Loucy (cell line): ENCODE results near the gene ASPDH.

Source experiments
- CTCF ChIP-seq: fragments of 200-600 bp; sonication (generic); conservative IDR thresholded peaks from 2 replicates; pipeline ENCODE4 v1.5.1; 2014; ENCODE audit warnings: mild to moderate bottlenecking, antibody characterized with exemption, low read length
- EZH2phosphoT487 ChIP-seq: fragments of 200-600 bp; IDR thresholded peaks from 2 replicates; pipeline ENCODE4 v1.6.1; 2018; ENCODE audit warnings: antibody characterized with exemption, mild to moderate bottlenecking, moderate library complexity, borderline replicate concordance

- TF ChIP-seq CTCF (no peak), EZH2phosphoT487 (no peak)
Observed at GRCh38 chr19:50537306-50537685, 23.6 kb upstream of the ASPDH start.
